H4 (cell line): ENCODE data around the gene NOTCH2. TPM values are rescaled to one million over a fixed set of nuclear protein-coding genes. Genes with fewer than 3 reads are reported as not detected.

Source experiments
- DNase-seq: peaks from one replicate; pipeline ENCODE4 v3.0.0-alpha.2; 2015; ENCODE audit warnings: low spot score
- total RNA-seq: library from RNA; depleted of rRNA; stranded (reverse); fragments of >200 nt; shearing (Covaris generic); gene quantifications from 2 replicates; pipeline ENCODE4 v1.2.3, GENCODE V29; 2014

The NOTCH2 gene
- total RNA-seq, 1 experiment from 2014 or later = 58.7 TPM

DNA sequence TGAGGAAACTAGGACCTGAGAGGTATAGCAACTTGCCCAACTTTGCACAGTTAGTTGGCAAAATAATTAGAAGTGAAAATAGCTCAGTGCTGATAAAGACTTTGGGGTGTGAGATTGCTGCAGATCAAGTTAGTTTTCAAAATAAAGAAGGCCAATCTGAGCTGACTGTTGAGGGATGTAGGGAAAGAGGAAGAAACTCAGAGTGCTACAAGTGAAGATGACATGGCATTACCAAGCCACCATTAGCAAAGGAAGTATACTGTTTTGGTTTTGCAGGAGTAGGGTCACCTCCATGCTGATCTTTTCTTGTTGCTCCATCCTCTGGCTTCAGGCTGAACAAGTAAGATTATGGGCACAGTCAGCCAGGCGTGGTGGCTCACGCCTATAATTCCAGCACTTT is 94.5 kb downstream of the NOTCH2 start:
- no peak for DNase-seq

DNA sequence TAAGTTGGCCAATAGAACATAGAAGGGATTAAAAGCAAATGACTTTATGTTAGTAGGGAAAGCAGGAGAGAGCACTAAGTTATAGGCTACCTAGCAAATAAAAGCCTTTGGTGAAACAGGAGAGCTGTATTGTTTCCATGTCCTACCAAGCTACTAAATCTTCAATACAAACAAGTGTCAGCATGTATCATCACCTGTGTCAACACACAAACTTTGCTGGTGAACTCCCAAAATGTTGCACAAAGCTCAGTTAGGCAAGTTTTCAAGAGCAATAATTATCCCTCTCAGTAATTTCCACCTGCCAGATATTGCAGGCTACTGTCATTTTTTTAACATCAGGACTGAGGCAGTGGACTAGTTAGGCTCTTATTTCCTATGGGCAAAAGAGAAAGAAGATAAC is 95.4 kb downstream of the NOTCH2 start:
- DNase-seq = no peak

DNA sequence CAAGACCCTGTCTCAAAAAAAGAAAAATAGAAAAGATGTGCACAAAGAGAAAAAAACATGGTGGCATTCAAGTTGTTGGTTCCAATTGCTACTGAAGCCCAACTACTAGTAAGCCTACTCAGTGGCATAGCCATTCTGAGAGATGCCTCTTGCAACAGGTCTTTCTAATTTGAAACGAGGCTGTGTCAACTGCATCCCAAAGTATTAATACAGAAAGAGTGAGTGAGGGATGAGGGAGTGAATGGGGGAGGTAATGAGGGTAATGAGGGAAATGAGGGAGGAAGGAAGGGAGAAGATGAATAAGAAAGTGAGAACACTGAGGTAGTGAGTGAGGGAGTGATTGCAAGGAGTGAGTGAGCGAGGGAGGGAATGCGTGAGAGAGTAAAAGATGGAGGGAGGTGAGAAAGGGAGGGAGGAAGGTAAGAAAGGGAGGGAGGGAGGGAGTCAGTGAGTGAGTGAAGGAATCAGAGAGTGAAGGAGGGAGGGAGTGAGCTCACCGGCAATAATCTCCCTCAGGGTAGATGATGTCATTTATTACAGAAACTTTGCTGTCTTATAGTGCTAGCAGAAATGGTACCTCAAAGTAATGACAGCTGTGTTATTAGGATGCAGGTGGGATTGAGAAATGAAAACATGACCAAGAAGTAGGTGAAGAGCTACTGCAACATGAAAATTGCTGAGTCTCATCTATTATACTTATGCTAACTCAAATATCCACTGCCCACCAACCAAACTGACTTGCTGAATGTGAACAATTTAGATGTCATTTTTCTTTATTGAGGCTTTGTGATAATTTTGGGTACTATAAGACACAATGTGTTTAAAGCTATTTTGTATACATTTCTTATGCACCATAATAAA is 97.5 kb downstream of the NOTCH2 start:
- DNase-seq = no peak

DNA sequence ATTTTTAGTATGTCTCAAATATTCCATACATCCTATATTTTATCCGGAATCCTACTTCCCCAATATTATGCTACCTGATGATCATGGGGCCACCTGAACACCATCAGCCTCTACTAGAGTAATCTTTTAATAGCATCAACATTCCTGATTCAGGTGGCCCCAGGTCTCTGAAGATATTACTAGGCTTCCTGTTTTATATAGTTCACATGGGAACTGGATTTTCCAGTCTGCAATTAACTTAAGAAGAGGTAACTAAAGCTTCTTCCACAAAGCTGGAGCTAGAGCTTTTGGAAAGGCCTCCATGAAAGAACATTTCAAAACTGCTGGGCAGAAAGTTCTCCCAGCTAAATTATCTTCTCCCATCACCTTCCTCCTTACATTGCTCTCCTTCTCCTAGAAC is 100.9 kb downstream of the NOTCH2 start:
- no peak for DNase-seq

DNA sequence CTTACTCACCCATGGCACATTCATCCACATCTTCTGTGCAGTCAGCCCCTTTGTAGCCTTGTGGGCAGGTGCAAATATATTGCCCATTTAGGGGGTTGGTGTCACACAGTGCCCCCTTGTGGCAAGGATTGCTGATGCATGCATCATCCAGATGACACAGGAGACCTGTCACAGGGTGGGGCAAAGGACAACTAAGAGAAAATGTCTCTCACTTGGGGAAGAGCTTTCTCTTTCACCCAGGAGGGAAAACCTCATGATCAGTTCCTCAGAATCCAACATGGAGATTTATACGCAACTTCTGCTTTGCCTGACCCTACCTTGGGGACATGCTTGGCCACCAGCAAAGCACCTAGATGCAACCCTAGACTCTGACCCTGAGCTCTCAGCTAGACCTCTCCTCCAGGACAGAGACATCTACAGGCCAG is 101.4 kb downstream of the NOTCH2 start:
- peak; percentile 62 for DNase-seq

DNA sequence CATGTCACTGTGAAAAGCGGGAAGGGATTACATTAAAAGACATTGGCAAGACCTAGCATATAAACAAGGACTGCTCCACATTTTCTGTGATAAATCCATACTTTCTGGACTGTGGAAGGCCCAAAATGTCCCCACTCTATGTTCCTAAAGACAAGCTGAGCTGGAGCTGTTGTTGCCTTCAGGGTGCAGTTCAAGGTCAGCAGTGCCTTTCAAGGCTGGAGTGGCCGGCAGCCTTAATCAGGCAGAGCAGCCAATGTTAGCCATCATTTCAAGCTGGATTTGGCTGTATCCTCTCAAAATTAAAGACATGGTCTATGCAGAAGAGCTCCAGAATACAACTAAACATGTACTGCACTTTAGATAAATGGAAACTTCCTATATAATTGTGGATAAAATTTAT is 102.8 kb downstream of the NOTCH2 start:
- DNase-seq = no peak

DNA sequence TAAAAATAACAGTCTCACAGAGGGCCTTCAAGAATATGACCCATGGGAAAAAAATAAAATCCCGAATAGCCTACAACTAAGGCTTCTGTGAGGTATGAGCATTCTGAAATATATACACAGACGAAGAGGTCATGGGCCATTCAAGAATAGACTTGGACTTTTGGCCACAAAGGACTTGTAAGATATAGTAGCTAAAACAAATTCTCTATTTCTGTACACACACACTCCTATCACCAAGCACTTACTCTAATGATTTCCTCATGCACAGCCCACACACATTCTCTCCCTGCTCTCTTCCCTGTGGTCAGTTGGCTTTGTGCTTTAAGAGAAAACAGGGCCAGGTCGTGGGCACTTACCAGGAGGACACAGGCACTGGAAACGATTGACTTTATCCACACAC is 103.4 kb downstream of the NOTCH2 start:
- no peak for DNase-seq

DNA sequence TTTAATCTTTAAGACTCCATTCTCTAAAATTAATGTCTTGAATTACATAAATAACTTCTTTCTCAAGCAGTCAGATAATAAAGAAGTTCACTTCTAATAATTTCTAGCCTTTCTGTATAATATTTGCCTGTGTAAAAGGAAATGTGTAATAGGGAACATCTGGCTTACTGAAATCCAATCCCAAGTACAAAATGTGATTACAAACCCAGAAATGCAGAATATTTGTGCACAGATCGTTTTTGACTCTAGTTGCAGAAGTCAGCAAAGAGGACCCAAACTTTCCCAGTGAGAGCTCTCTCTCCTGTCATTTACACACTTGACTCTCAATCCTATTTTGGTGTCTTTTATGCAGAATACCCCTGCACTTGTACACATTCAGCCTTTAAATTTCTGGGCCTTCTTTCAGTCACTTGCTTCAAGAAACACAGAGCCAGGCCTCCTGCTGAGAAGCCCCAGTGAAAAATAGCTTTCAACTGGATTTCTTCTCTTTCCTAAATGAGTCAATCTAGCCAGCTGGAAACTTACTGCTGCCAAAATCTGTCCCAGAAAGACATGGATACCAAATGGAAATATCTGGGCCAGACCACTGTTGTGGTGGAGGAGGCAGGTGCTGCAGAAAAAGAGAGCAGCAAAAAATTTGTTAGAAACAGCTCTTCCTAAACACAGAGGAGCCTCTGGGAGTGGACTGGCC is 104.6 kb downstream of the NOTCH2 start:
- no peak for DNase-seq

DNA sequence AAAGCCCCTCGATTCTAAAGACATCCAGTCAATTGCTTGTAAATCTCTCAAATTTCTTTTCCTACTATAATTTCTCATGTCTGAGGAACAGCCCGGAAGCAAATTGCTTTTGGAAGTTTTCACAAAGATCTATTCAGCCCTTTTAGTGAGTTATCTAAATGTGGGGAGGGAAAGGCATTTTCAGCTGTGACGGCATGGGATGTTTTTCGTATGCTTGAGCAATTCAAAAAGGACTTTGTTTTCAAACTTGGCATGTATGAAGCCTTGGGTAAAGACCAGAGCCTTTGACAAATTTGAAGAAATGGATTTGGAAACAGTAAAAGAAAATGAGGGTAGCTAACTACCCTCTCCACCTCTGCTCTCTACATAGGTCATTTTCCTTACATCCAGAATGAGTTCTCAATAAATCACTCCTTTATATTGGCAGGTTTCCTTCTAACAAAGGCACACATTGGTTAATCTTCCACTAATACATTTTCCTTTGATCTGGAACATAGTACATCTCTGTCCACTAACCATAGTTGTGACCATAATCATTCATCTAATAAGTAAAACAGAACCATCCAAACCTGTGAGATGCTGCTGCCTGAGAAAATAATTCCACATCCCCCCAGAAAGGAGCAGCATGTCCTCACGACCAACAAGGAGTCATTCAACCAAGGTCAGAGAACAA is 107.0 kb downstream of the NOTCH2 start:
- no peak for DNase-seq

DNA sequence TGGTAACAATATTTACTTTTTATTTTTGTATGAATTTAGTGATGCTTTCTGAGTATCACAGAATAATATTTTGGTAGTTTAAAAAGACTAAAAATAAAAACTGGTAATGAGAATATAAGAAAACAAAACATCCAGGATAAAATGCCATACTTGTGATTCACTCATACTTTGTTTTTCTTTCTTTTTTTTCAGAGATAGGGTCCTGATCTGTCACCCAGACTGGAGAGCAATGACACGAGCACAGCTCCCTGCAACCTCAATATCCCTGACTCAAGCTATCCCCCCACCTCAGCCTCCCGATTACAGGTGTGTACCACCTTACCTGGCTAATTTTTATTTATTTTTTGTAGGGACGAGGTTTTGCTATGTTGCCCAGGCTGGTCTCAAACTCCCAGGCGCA is 109.0 kb downstream of the NOTCH2 start:
- DNase-seq = no peak

DNA sequence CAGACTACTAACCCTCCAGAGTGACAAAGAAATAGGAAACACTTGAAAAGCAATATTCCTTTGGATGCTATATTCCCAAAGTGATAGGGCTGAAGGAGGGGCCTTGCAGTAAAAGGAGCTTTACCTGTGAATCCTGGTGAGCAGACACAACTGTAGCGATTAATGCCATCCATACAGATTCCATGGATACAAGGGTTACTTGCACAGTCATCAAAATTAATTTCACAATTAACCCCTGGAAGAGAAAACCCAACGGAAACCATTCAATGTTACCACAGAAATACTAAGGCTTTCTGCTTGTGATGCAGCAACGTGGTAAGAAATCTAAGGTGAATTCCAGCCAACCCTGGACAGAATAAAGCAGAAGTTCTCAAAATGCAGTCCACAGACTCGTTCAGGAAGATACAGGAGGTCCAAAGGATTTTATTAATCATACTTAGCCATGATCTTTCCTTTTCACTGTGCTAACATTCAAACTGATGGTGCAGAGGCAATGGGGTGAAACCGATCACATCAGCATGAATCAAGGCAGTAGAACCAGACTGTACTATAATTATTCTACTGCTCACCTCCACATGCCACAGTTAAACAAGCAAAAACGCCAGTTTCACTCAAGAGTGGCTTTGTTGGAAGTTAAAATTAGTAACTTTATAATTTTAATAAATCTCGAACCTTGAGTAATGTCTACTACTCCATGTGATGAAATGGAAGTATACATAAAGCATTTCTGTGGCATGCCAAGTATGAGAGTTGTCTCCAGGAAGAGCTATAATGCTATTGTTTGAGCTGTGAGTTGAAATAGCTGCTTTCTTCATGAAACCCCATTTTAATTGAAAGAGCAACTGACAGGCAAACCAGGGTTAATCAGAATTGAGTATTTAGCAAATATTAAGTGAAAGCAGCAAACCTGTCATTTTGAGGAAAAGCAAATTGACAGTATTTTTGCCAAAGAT is 109.9 kb downstream of the NOTCH2 start:
- DNase-seq = no peak

DNA sequence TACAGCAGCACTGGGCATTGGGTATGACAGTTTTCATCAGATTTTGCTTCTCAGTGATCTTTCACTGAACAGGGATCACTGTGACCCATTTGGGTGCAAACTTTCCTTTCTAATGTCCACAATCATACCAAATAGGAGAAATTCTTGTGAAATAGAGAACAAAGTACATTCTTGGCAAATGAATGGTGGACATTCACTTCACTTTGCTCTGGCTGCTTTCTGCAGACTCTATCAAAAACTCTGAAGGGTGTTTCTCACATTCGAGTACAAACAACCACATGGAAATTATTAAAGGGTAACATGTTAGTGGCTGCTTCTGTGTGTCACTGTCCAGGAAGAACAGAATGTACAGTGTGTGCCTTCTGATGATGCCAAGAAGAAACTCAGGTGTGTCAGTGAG is 111.2 kb downstream of the NOTCH2 start:
- no peak for DNase-seq

DNA sequence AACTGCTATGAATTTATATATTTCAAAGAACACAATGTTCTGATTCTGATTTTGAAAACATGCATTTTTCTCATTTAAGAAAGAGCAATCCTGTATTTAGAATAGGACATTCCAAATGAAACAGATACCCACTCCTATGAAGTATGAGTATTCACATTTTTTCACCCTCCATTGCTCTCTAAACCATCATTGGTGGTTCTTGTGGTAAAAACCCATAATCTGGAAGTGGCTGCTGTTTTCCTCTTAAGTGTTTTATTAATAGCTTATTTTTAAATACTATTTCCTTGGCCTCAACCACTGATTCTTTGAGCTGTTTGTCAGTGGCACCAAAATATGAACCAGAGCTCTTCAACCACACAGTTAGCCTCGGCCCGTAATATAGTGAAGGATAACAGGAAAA is 113.2 kb downstream of the NOTCH2 start:
- DNase-seq = no peak

DNA sequence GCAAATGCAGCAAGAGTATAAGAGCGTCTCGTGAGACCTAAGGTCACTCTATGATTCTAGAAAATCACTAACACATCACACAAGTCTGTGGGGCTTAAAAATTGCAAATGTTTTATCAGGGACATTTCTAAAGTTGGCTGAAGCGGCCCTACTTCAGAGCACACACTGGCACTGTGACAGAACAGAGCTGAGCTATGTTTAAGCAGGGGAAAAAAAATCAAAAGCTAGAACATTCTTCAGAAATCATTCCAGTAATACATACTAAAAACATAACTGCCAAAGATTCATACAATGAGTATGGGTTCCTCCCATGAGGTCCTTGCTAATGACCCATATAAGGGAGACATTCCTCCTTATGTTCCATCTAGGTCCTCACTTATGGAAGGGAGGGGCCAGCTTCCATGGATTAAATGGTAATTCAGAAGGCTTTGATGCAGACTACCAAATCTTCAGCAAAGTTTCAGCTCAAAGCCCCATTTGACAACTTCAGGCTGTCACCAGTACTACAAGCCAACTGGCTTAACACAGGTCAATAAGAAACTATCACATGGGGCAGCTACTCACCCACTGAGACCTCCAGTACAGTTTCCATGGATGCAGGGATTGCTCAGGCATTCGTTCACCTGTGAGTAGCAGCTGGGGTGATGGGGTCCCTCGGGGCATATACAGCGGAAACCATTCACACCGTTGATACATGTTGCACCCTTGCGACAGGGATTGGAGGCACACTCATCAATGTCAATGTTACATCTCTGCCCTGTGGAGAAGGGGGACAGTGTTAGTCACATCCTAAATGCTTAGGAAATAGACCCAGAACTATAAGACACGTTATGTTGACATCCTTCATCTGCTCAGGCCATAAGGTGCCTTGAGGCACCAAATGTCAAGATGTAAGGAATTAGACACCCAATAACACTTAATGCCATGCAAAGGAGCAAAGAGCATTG is 114.7 kb downstream of the NOTCH2 start:
- no peak for DNase-seq

DNA sequence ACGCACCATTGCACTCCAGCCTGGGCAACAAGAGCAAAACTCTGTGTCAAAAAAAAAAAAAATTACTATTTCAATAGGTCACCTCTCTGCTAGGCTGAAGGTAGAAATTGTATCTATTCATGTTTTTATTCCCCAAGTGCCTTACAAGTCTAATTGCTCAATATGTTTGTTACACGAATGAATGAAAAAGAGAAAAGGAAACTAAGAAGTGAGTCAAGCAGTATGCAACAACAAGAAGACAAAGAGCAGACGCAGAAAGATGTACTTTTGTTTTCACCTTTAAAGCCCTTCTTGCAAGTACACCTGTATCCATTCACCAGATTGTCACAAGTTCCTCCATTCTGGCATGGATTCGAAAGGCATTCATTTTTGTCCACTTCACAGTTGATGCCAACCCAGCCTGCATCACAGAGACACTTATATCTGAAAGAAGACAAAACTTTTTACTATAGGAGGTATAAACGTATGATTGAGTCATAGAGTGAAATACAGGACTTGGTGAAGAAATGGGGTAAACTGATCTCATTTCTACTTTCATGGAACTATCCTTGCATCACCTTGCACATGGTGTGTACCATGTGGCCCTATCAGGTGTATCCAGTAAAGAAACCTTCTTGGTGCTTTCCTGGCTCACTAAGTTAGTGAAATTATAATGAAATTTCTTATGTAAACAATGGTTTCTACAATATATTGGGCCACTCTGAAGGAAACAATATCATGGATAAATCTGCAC is 116.0 kb downstream of the NOTCH2 start:
- no peak for DNase-seq

DNA sequence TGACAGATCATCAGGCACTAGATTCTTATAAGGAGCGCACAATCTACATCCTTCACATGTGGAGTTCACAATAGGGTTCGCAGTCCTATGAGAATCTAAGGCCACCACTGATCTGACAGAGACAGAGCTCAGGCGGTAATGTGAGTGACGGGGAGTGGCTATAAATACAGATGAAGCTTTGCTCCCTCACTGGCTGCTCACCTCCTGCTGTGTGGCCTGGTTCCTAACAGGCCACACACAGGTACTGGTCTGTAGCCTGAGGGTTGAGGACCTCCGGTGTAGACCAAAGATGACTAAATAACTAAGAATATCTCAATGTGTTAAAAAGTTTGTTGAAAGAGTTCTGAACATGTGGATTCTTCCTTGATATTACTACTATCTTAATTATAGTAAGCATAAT is 117.0 kb downstream of the NOTCH2 start:
- DNase-seq = no peak

DNA sequence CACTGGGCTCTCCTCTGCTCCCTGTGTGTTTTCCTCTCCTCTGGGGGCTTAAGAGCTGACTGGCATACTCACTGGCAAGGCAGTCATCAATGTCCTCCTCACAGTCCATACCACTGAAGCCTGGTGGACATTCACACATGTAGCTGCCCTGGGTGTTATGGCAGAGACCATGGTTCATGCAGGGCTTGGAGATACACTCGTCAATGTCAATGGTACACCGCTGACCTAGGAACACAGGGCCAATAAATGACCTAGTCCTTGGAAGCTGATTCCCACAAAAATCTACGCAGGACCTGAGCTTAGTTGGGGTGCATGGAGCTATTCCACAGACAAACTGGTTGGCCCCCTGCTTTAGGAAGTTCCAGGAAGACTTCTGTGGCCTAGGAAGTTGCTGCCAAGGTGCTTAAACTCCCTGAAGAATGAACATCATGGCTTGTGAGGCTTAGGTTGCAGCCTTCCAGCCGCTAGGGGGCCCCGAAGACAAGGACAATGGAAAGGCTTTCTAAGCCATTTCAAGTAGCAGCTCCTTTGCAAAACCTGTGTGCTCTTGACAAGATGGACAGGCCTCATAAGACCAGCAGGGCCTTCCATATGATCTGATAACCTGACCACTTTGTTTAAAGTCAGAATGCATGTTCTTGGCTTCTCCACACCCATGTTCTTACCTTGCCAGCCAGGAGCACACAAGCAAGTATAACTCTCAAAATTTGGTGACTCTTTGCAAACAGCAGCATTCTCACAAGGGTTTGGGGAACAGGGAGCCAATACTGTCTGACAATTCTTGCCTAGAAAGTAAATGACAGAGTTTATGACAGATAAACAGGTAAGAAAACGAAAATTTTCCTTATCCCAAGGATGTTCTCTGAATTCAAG is 120.9 kb downstream of the NOTCH2 start:
- DNase-seq = peak; percentile 68

DNA sequence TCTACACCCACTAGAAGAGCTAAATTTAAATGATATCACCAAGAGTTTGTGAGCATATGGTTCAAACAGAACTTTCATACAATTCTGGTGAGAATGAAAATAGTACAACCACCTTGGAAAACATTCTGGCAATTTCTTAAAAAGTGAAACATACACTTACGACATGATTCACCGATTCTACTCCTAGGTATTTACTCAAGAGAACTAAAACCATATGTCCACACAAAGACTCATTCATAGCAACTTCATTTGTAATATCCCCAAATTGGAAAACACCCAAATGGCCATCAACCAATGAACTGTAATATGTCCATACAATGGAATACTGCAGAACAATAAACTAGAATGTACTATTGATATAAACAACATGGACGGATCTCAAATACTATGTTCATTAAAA is 122.0 kb downstream of the NOTCH2 start:
- DNase-seq = peak; percentile 24

DNA sequence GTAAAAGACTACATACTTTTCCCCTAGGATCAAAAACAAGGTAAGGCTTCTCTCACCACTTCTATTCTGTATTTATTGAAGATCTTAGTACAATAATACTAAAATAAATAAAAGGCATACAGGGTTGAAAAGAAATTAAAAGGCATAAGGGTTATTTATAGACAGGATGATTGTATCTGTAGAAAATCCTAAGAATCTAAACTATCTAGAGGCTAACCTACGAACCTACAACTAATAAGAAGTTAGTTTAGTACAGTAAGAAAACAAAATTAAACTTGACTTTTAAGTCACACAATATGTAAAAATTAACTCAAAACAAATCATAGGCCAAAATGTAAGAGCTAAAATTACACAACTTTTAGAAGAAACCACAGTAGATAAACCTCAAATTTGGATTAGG is 122.7 kb downstream of the NOTCH2 start:
- DNase-seq = no peak
